Measurements from ENCODE around the gene DNER. TPM values are rescaled to one million over a fixed set of nuclear protein-coding genes. Genes with fewer than 3 reads are reported as not detected.

Gene DNER
- total and polyA plus RNA-seq, 2 of the 13 experiments (the other 11 are each of a cell fraction or from before 2014, with no cell fraction given), result not detected

- in situ Hi-C loops (cut with HindIII; ENCODE audit: extremely low pct_ligation_motif_present, low pct_unique_long_range_greater_than_20kb) (no loop called here), intact Hi-C loops (cut with micrococcal nuclease; ENCODE audit: unreplicated experiment) (no loop called here)
- DNase-seq (ENCODE audit: low spot score), result no peak
Measured at GRCh38 chr2:229726643-229727042, 12.3 kb upstream of the DNER start.

More at GRCh38 chr2:229726643-229727042, 12.3 kb upstream of the DNER start:
- no peak overlapping the region for H3K4me3 ChIP-seq (replicated peaks in 1 of 3; ENCODE audit: insufficient read depth in 1 of 3, low read depth in 2 of 3, low read length in 3 of 3)
- FAIRE-seq (no peak), ATAC-seq (no peak; the same call in 2 of the 3 replicates)
- 0 out of 5 replicates have a peak, but pooled peaks cover 0 to 1% of the 10 kb centered on the region in 2 experiments for H3K27me3 ChIP-seq (ENCODE audit: control insufficient read depth in 1 of 2, insufficient read depth in 2 of 2, low read length in 2 of 2)
- no peak for TF ChIP-seq MIXL1 (CRISPR knock-in tag; IDR thresholded peaks at IDR 0.05)
- no peak for TF ChIP-seq EP300 (IDR thresholded peaks at IDR 0.05; ENCODE audit: low read depth in 2 of 2, low read length in 2 of 2)
- no peak for TF ChIP-seq EP300 (CRISPR knock-in tag; IDR thresholded peaks at IDR 0.05; ENCODE audit: borderline replicate concordance)
- TF ChIP-seq ZNF550 (CRISPR knock-in tag; IDR thresholded peaks at IDR 0.05; ENCODE audit: borderline replicate concordance), result no peak
- no peak for TF ChIP-seq YEATS4 (CRISPR knock-in tag; IDR thresholded peaks at IDR 0.05; ENCODE audit: borderline replicate concordance)
- TF ChIP-seq ZNF460 (CRISPR knock-in tag; IDR thresholded peaks at IDR 0.05; ENCODE audit: borderline replicate concordance), result no peak
- TF ChIP-seq ZC3H13 (CRISPR knock-in tag; IDR thresholded peaks at IDR 0.05), result no peak
- TF ChIP-seq, protein P1, sequence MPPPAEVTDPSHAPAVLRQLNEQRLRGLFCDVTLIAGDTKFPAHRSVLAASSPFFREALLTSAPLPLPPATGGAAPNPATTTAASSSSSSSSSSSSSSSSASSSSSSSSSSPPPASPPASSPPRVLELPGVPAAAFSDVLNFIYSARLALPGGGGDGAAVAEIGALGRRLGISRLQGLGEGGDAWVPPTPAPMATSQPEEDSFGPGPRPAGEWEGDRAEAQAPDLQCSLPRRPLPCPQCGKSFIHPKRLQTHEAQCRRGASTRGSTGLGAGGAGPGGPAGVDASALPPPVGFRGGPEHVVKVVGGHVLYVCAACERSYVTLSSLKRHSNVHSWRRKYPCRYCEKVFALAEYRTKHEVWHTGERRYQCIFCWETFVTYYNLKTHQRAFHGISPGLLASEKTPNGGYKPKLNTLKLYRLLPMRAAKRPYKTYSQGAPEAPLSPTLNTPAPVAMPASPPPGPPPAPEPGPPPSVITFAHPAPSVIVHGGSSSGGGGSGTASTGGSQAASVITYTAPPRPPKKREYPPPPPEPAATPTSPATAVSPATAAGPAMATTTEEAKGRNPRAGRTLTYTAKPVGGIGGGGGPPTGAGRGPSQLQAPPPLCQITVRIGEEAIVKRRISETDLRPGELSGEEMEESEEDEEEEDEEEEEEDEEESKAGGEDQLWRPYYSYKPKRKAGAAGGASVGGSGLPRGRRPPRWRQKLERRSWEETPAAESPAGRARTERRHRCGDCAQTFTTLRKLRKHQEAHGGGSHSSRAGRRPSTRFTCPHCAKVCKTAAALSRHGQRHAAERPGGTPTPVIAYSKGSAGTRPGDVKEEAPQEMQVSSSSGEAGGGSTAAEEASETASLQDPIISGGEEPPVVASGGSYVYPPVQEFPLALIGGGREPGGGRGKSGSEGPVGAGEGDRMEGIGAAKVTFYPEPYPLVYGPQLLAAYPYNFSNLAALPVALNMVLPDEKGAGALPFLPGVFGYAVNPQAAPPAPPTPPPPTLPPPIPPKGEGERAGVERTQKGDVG (CRISPR knock-in tag; IDR thresholded peaks at IDR 0.05; ENCODE audit: borderline replicate concordance), result no peak
- TF ChIP-seq ZNF337 (CRISPR knock-in tag; IDR thresholded peaks at IDR 0.05; ENCODE audit: borderline replicate concordance, low read depth), result no peak
- TF ChIP-seq SMAD9 (CRISPR knock-in tag; IDR thresholded peaks at IDR 0.05), result no peak
- TF ChIP-seq, protein P2, sequence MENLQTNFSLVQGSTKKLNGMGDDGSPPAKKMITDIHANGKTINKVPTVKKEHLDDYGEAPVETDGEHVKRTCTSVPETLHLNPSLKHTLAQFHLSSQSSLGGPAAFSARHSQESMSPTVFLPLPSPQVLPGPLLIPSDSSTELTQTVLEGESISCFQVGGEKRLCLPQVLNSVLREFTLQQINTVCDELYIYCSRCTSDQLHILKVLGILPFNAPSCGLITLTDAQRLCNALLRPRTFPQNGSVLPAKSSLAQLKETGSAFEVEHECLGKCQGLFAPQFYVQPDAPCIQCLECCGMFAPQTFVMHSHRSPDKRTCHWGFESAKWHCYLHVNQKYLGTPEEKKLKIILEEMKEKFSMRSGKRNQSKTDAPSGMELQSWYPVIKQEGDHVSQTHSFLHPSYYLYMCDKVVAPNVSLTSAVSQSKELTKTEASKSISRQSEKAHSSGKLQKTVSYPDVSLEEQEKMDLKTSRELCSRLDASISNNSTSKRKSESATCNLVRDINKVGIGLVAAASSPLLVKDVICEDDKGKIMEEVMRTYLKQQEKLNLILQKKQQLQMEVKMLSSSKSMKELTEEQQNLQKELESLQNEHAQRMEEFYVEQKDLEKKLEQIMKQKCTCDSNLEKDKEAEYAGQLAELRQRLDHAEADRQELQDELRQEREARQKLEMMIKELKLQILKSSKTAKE (CRISPR knock-in tag; IDR thresholded peaks at IDR 0.05; ENCODE audit: borderline replicate concordance), result no peak
- no peak for TF ChIP-seq ZNF749 (CRISPR knock-in tag; IDR thresholded peaks at IDR 0.05; ENCODE audit: borderline replicate concordance)
- no peak for TF ChIP-seq HBP1 (CRISPR knock-in tag; IDR thresholded peaks at IDR 0.05; ENCODE audit: low read depth)
- ChIA-PET POLR2A (no interaction called here), CTCF (ENCODE audit: low intra/inter-chr PET ratio, low total read pairs) (no interaction called here)
- no peaks in the 10 kb centered on the region for H3K79me2 ChIP-seq (ENCODE audit: insufficient read depth, low read length)
- H3K4me2 ChIP-seq (ENCODE audit: low read depth, low read length), result no peak overlapping the region
- no peaks in the 10 kb centered on the region for H3K36me3 ChIP-seq (replicated peaks in 1 of 2; ENCODE audit: control insufficient read depth in 1 of 2, insufficient read depth in 2 of 2, low read length in 2 of 2)
- no peaks in the 10 kb centered on the region for H3K9me3 ChIP-seq (ENCODE audit: low read length)
- no peak overlapping the region for H3K27ac ChIP-seq (ENCODE audit: extremely low read length, insufficient read depth, low read length)
- no peaks in the 10 kb centered on the region for H3K4me1 ChIP-seq (ENCODE audit: insufficient read depth, low read length)
- H2AFZ ChIP-seq (ENCODE audit: low read length), result no peak overlapping the region
- WGBS (ENCODE audit: low lambda C conversion rate), result 44% methylated on average over 2 of the region's 2 CpGs
- no peak overlapping the region for H3K9ac ChIP-seq (ENCODE audit: insufficient read depth, low read depth, low read length)
- BruUV-seq (replicated peaks), result no TSS peak
- no peaks in the 10 kb centered on the region for H4K20me1 ChIP-seq (ENCODE audit: insufficient read depth, low read length)

All from HepG2 (cell line).